ENCODE results near the gene DCDC1. TPM values are rescaled to one million over a fixed set of nuclear protein-coding genes. Genes with fewer than 3 reads are reported as not detected.

DCDC1 gene
- total RNA-seq, 1 experiment from 2014 or later = 1.5 TPM

GRCh38 chr11:31417357-31417756 is 47.8 kb upstream of the DCDC1 start (continued):
- TF ChIP-seq, protein P1, sequence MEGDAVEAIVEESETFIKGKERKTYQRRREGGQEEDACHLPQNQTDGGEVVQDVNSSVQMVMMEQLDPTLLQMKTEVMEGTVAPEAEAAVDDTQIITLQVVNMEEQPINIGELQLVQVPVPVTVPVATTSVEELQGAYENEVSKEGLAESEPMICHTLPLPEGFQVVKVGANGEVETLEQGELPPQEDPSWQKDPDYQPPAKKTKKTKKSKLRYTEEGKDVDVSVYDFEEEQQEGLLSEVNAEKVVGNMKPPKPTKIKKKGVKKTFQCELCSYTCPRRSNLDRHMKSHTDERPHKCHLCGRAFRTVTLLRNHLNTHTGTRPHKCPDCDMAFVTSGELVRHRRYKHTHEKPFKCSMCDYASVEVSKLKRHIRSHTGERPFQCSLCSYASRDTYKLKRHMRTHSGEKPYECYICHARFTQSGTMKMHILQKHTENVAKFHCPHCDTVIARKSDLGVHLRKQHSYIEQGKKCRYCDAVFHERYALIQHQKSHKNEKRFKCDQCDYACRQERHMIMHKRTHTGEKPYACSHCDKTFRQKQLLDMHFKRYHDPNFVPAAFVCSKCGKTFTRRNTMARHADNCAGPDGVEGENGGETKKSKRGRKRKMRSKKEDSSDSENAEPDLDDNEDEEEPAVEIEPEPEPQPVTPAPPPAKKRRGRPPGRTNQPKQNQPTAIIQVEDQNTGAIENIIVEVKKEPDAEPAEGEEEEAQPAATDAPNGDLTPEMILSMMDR (IDR thresholded peaks at IDR 0.05 in 2 of 3, conservative IDR thresholded peaks at IDR 0.05 in 1 of 3; ENCODE audit: borderline replicate concordance in 1 of 3, insufficient read depth in 1 of 3, low read depth in 2 of 3, low read length in 2 of 3) = no peak
- TF ChIP-seq EZH2phosphoT487 (IDR thresholded peaks at IDR 0.05; ENCODE audit: borderline replicate concordance) = no peak

DNA sequence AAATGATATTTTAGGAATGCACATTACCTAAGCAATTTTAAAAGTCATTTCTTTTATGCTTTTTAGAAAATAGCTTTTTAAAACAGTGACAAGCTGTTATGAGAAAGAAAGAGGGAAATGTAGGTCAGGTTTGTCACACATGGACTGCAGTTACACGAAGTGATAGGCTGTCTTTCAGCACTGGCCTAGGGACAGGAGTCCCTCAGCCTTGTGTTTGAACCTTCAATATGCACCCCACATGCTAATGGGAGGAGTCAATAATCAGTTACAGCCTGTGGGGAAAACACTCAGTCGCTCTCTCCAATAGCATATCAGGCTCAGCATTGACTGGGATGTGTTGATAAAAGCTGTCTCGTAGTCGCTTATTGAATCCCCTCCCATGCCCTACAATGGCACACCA is 45.9 kb upstream of the DCDC1 start:
- ChIA-PET CTCF (no interaction called here), POLR2A (no interaction called here), RAD21 (ENCODE audit: low non-redundant PET in 1 of 2, low total read pairs in 2 of 2, uncharacterized antibody in 2 of 2, unreplicated experiment in 2 of 2) (no interaction called here)
- Histone ChIP-seq H3K79me2 (ENCODE audit: insufficient read depth, low read length) (no peaks in the 10 kb centered on the region), H3K9me3 (ENCODE audit: control insufficient read depth in 1 of 2, insufficient read depth in 1 of 2, low read depth in 1 of 2, low read length in 2 of 2) (no peaks in the 10 kb centered on the region), H3K4me3 (replicated peaks in 1 of 2; ENCODE audit: low read depth in 1 of 2, low read length in 2 of 2) (no peak overlapping the region), H3K36me3 (ENCODE audit: control insufficient read depth in 1 of 2, insufficient read depth in 2 of 2, low read length in 2 of 2) (no peaks in the 10 kb centered on the region), H3K9me2 (ENCODE audit: insufficient read depth) (no peaks in the 10 kb centered on the region), H4K20me1 (ENCODE audit: insufficient read depth) (no peaks in the 10 kb centered on the region), H3K9ac (ENCODE audit: low read length) (no peak overlapping the region), H3K27ac (ENCODE audit: low read depth, low read length) (no peak overlapping the region), H3K27me3 (ENCODE audit: insufficient read depth, low read length) (no peaks in the 10 kb centered on the region), H3K4me2 (ENCODE audit: low read length) (no peak overlapping the region), H3K4me1 (ENCODE audit: control insufficient read depth in 1 of 2, insufficient read depth in 2 of 2, low read length in 2 of 2) (no peaks in the 10 kb centered on the region), H2AFZ (ENCODE audit: low read depth, low read length, poor library complexity, severe bottlenecking) (no peak overlapping the region)
- ATAC-seq (no peak), DNase-seq (ENCODE audit: low read depth, low spot score) (no peak)
- intact Hi-C loops (cut with micrococcal nuclease) = loop anchor here (10.0 kb wide), 1 partner anchor 59 kb away; no protein-coding TSS in a partner anchor
- no TSS peak for BruUV-seq (replicated peaks)
- no peak for TF ChIP-seq ZNF274 (IDR thresholded peaks at IDR 0.05; ENCODE audit: low read depth, low read length)
- TF ChIP-seq CBX3 (IDR thresholded peaks at IDR 0.05; ENCODE audit: low read depth) = no peak
- TF ChIP-seq JUND (IDR thresholded peaks at IDR 0.05) = no peak
- no peak for TF ChIP-seq EZH2 (IDR thresholded peaks at IDR 0.05)
- no peak for TF ChIP-seq RAD21 (IDR thresholded peaks at IDR 0.05; ENCODE audit: low read depth)
- TF ChIP-seq, protein P2, sequence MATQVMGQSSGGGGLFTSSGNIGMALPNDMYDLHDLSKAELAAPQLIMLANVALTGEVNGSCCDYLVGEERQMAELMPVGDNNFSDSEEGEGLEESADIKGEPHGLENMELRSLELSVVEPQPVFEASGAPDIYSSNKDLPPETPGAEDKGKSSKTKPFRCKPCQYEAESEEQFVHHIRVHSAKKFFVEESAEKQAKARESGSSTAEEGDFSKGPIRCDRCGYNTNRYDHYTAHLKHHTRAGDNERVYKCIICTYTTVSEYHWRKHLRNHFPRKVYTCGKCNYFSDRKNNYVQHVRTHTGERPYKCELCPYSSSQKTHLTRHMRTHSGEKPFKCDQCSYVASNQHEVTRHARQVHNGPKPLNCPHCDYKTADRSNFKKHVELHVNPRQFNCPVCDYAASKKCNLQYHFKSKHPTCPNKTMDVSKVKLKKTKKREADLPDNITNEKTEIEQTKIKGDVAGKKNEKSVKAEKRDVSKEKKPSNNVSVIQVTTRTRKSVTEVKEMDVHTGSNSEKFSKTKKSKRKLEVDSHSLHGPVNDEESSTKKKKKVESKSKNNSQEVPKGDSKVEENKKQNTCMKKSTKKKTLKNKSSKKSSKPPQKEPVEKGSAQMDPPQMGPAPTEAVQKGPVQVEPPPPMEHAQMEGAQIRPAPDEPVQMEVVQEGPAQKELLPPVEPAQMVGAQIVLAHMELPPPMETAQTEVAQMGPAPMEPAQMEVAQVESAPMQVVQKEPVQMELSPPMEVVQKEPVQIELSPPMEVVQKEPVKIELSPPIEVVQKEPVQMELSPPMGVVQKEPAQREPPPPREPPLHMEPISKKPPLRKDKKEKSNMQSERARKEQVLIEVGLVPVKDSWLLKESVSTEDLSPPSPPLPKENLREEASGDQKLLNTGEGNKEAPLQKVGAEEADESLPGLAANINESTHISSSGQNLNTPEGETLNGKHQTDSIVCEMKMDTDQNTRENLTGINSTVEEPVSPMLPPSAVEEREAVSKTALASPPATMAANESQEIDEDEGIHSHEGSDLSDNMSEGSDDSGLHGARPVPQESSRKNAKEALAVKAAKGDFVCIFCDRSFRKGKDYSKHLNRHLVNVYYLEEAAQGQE (IDR thresholded peaks at IDR 0.05; ENCODE audit: low read depth) = no peak
- no peak for TF ChIP-seq FOSL1 (IDR thresholded peaks at IDR 0.05; ENCODE audit: low read depth)
- TF ChIP-seq, protein P1 (IDR thresholded peaks at IDR 0.05 in 2 of 3, conservative IDR thresholded peaks at IDR 0.05 in 1 of 3; ENCODE audit: borderline replicate concordance in 1 of 3, insufficient read depth in 1 of 3, low read depth in 2 of 3, low read length in 2 of 3) = no peak
- TF ChIP-seq ELF1 (IDR thresholded peaks at IDR 0.05; ENCODE audit: borderline replicate concordance, low read depth) = no peak
- no peak for TF ChIP-seq POLR2A (IDR thresholded peaks at IDR 0.05; ENCODE audit: borderline replicate concordance, extremely low read depth, insufficient read depth, insufficient read length)
- no peak for TF ChIP-seq ZFX (IDR thresholded peaks at IDR 0.05)
- TF ChIP-seq, protein P3, sequence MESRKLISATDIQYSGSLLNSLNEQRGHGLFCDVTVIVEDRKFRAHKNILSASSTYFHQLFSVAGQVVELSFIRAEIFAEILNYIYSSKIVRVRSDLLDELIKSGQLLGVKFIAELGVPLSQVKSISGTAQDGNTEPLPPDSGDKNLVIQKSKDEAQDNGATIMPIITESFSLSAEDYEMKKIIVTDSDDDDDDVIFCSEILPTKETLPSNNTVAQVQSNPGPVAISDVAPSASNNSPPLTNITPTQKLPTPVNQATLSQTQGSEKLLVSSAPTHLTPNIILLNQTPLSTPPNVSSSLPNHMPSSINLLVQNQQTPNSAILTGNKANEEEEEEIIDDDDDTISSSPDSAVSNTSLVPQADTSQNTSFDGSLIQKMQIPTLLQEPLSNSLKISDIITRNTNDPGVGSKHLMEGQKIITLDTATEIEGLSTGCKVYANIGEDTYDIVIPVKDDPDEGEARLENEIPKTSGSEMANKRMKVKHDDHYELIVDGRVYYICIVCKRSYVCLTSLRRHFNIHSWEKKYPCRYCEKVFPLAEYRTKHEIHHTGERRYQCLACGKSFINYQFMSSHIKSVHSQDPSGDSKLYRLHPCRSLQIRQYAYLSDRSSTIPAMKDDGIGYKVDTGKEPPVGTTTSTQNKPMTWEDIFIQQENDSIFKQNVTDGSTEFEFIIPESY (IDR thresholded peaks at IDR 0.05; ENCODE audit: extremely low read depth, insufficient replicate concordance, low read length) = no peak
- TF ChIP-seq SRF (IDR thresholded peaks at IDR 0.05; ENCODE audit: low read depth) = no peak
- TF ChIP-seq TCF7L2 (IDR thresholded peaks at IDR 0.05; ENCODE audit: borderline replicate concordance, extremely low read depth, insufficient read depth, insufficient read length) = no peak
- TF ChIP-seq SP1 (IDR thresholded peaks at IDR 0.05; ENCODE audit: low read depth) = no peak

Measured in HCT116 (cell line).